DMS 273 treated with DMSO at 0.1 percent for 48 hours (cell line): ENCODE data around the gene TNFRSF12A.
A peak's percentile ranks its signal among the peaks of the same experiment; 100 is the strongest.

ENCODE experiments used
- DNase-seq: peaks from one replicate; lab custom pipeline; 2025; lab: John Stamatoyannopoulos, UW

The TNFRSF12A gene

GRCh38 chr16:3026609-3027488, 6.7 kb downstream of the TNFRSF12A start:
- DNase-seq, result no peak

DNA sequence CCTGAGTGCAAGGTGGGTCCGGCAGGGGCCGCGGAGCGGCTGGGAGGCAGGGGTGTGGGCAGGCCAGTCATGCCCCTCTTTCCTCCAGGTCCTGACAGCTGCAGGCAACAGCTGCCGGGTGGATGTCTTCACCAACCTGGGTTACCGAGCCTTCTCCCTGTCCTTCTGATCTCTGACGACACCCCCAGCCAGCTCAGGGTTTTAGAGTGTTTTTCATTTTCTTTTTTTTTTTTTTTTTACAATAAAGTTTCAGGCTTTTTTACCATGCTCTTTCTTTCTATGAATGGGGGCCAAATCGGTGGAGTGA, 7.3 kb downstream of the TNFRSF12A start:
- DNase-seq, result no peak

DNA sequence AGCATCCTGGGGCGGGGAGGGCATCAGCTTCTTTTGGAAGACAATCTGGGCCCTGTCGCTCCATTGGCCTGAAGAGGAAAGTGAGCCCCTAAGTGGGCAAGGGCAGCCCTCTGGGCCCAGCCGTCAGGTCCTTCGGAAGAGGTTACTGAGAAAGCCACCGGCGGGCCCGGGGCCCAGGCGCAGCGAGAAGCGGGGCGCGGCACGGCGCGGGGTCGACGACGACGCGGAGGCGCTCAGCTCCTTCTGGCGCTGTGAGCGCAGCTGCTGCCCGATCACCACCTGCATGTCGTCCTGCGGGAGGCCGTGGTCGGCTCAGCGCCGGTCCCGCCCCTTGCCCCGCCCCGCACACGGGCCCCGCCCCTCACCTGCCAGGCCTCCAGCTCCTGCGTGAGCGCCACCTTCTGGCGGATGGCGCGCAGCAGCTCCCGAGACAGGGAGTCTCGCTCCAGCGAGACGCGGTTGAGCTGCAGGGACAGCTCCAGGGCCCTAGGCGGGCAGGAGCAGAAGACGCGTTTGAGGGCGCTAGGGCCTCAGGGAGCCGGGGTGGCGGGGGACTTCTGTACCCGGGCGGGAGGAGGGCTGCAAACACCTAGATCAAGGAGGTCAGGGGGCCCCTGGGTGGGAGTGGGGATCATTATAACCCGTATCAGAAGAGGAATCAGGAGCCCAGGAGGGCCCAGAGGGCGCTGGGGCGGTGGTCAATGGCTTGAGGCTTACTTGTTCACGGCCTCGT, 8.0 kb downstream of the TNFRSF12A start:
- DNase-seq, result peak; percentile 69

DNA sequence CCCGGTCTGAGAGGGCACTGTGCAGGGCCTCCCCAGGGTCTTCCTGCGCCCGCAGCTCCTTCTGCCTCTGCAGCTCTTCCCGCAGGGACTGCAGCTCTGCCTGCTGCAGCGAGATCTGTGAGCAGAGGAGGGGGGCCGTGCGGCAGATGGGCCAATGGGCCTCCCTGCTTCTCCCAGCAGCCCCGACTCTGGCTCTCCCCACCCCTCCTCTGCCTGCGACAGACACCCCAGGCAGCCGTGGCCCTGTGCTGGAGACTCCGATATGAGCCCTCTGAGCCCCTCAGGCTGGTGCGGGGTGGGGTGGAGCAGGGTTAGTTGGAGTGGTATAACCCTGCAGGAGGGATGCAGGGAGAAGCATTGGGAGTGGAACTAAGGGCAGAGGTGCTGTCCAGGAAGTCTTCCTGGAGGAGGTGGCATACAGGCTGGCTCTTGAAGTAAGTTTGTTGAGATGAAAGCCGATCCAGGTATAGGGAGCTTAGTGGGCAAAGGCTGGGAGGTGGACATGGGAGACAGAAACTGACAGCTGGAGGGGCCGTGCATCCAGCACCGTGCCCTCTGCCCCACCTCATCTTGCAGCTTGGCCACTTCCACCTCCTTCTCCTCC, 8.7 kb downstream of the TNFRSF12A start:
- DNase-seq, result no peak

GRCh38 chr16:3029491-3030221, 9.5 kb downstream of the TNFRSF12A start:
- no peak for DNase-seq

DNA sequence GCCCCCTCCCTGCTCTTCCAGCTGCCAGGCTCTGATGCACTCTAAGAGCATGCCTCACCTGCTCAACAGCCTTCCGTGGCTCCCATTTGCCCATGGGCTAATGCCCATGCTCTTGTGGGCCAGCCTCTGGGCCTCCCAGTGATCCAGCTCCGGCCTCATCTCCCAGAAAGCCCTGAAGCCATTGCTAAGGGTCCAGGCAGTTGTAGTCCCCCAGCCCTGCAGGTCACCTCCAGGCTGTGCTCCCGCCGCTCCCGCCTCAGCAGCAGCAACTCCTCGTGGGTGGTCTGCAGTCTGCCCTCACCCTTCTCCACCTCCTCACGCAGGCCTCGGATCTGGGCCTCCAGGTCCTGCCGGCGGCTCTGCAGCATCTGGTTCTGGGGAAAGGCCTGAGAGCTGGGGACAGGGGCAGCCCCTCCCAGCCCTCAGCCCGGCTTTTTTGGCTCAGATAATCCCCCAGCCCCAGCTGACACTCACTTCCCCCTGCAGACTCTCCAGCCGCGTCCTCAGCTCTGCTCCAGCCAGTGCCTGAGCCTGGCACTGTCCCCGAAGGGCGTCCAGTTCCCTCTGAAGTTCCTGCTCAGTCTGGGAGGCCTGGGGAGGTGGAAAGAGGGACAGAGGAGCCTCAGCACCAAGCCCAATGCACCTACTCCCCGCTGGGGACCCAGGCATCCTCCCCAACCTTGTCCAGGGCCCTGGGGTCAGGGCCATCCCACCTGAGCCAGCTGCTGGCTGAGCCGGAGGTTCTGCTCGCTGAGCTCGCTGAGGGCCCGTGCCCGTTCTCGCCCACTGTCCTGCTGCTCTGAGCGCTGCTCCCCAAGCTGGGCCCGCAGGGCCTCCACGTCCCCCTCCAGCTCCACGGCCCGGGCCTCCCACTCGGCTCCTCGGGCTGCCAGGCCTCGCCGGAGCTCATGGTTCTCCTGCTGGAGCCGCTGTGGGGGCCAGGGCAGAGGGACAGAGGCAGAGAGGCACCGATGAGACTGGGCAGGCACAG, 10.3 kb downstream of the TNFRSF12A start:
- no peak for DNase-seq

- no peak for DNase-seq
Observed at GRCh38 chr16:3032624-3033023, 12.5 kb downstream of the TNFRSF12A start.

GRCh38 chr16:3035289-3035971, 15.3 kb downstream of the TNFRSF12A start:
- no peak for DNase-seq

GRCh38 chr16:3035972-3036725, 16.0 kb downstream of the TNFRSF12A start:
- no peak for DNase-seq

DNA sequence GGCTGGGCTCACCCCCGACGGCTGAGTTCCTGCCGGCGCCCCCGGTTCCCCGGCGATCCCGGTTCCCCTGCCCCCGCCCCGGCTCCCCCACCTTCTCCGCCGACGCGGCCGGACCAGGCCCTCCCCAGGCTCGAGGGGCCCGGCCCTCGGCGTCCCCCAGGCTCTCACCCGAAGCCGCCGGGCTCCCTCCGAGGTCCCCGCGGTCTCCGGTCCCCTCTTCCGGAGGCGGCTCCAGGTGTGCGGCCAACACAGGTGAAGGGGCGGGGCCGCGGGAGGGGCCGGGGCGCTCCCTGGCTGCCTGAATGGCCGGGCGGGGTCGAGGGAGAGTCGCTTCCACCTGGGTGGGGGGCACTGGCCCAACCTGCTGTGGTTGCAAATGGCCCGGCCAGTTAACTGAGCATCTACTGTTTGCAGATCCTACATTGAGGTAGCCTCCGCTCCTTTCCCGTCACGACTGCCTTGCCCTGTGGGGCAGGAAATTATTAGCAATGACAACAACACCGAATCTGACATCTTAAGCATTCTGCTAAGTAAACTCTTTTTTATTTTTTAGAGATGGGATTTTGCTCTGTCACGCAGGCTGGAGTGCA, 16.7 kb downstream of the TNFRSF12A start, which contains the start of gene BICDL2:
TSS of gene BICDL2 (minus strand) at position 219 of the 590 bp plus-strand sequence. CDS start 1,448 bp downstream, outside the sequence.
- DNase-seq, result no peak

- no peak for DNase-seq
Observed at GRCh38 chr16:3038256-3038655, 18.1 kb downstream of the TNFRSF12A start.

- no peak for DNase-seq
Observed at GRCh38 chr16:3038896-3039295, 18.7 kb downstream of the TNFRSF12A start.

DNA sequence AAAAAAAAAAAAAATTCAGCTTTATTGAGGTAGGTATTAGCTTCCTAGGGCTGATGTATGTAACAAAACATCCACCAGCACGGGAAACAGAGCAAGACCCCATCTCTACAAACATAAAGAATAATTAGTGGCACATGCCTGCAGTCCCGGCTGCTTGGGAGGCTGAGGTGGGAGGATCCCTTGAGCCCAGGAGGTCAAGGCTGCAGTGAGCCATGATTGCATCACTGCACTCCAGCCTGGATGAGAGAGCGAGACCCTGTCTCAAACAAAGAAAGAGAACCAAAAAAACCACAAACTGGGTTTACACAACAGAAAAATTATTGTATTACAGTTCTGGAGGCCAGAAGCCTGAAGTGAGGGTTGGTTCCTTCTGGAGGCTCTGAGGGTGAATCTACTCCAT, 22.2 kb downstream of the TNFRSF12A start:
- DNase-seq, result no peak

DNA sequence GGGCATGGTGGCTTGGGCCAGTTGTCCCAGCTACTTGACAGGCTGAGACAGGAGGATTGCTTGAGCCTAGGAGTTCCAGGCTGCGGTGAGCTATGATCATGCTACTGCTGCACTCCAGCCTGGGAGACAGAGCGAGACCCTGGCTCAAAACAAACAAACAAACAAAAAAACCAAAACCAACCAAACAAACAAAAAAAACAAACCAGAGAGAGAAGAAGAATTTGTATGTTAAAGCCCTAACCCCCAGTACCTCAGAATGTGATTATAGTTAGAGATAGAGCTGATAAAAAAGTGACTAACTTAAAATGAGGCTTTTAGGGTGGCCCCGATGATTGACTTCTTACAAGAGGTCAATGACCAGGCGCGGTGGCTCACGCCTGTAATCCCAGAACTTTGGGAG, 24.5 kb downstream of the TNFRSF12A start:
- DNase-seq, result no peak

GRCh38 chr16:3045758-3046640, 25.8 kb downstream of the TNFRSF12A start, which contains the start of gene MMP25:
Gene MMP25, plus strand, starts transcription at chr16:3046561. Its CDS starts 357 bp downstream, at chr16:3046918.
- no peak for DNase-seq

- DNase-seq, result no peak
Observed at GRCh38 chr16:3046641-3047386, 26.6 kb downstream of the TNFRSF12A start.

DNA sequence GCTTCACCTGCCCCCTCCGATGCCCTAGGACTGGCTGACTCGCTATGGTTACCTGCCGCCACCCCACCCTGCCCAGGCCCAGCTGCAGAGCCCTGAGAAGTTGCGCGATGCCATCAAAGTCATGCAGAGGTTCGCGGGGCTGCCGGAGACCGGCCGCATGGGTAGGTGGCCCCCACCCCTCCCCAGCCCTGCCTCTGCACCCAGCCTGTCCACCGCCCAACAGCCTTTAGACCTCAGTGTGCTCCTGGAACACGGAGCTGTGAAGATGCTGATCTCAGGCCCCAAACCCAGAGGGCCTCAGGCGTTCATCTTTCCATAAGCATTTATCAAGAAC, 27.2 kb downstream of the TNFRSF12A start:
- no peak for DNase-seq
